WTC11 (cell line): ENCODE measurements around the gene PAMR1. TPM values are rescaled to one million over a fixed set of nuclear protein-coding genes. Genes with fewer than 3 reads are reported as not detected.

Experiments used
- ATAC-seq: fragments of 200-7000 bp; cut with Tn5 transposase; 2 replicates; pipeline ENCODE4 v1.10.0; 2021; ENCODE audit warnings: mild to moderate bottlenecking, moderate library complexity
- CTCF ChIA-PET: fragments of 300-600 bp; sonication (Branson Sonifier 250); formaldehyde crosslinking; loops from one replicate; lab custom pipeline; 2021; ENCODE audit warnings: antibody characterized with exemption; lab: Charles Lee
- POLR2A ChIA-PET: fragments of 350-600 bp; sonication (Branson Sonifier 250); formaldehyde crosslinking; loops from one replicate; lab custom pipeline; 2021; ENCODE audit warnings: antibody characterized with exemption; lab: Charles Lee
- DNase-seq: peaks from one replicate; pipeline ENCODE4 v3.0.0; 2021; ENCODE audit warnings: low spot score
- H3K27ac Mint-ChIP-seq: 2 replicates; pipeline ENCODE4 v1.8.0; 2021; ENCODE audit warnings: mixed read lengths
- H3K27me3 Mint-ChIP-seq: 2 replicates; pipeline ENCODE4 v1.8.0; 2021; ENCODE audit warnings: low read depth, mild to moderate bottlenecking, moderate library complexity, mixed read lengths
- H3K36me3 Mint-ChIP-seq: 2 replicates; pipeline ENCODE4 v1.8.0; 2021; ENCODE audit warnings: mixed read lengths
- H3K4me1 Mint-ChIP-seq: 2 replicates; pipeline ENCODE4 v1.8.0; 2022; ENCODE audit warnings: mixed read lengths
- H3K4me3 Mint-ChIP-seq: 2 replicates; pipeline ENCODE4 v1.8.0; 2021; ENCODE audit warnings: mild to moderate bottlenecking, moderate library complexity, mixed read lengths
- H3K9me3 Mint-ChIP-seq: 2 replicates; pipeline ENCODE4 v1.8.0; 2021; ENCODE audit warnings: mixed read lengths
- AFF4 ChIP-seq: sonication (generic); formaldehyde crosslinking; IDR thresholded peaks from 2 replicates; pipeline ENCODE4 v1.8.1; 2023; ENCODE audit warnings: mild to moderate bottlenecking, missing genetic modification reagents, borderline replicate concordance
- ATF6 ChIP-seq: sonication (generic); formaldehyde crosslinking; IDR thresholded peaks from 2 replicates; pipeline ENCODE4 v1.8.1; 2023; ENCODE audit warnings: mild to moderate bottlenecking, missing genetic modification reagents
- E2F1 ChIP-seq: sonication (generic); formaldehyde crosslinking; IDR thresholded peaks from 2 replicates; pipeline ENCODE4 v1.8.0; 2022; ENCODE audit warnings: mild to moderate bottlenecking, missing genetic modification reagents
- FOXK1 ChIP-seq: sonication (generic); formaldehyde crosslinking; IDR thresholded peaks from 2 replicates; pipeline ENCODE4 v1.8.0; 2022; ENCODE audit warnings: mild to moderate bottlenecking, moderate library complexity, missing genetic modification reagents
- FOXP1 ChIP-seq: sonication (generic); formaldehyde crosslinking; IDR thresholded peaks from 2 replicates; pipeline ENCODE4 v1.8.0; 2022; ENCODE audit warnings: missing genetic modification reagents, mild to moderate bottlenecking, moderate library complexity, borderline replicate concordance
- GTF2I ChIP-seq: fragments of 250-450 bp; sonication (Bioruptor Pico); conservative IDR thresholded peaks from 2 replicates; pipeline ENCODE4 v1.4.0; 2021; ENCODE audit warnings: mild to moderate bottlenecking
- HMGA2 ChIP-seq: fragments of 250-450 bp; sonication (Bioruptor Pico); IDR thresholded peaks from 2 replicates; pipeline ENCODE4 v1.4.0; 2021; ENCODE audit warnings: mild to moderate bottlenecking, moderate library complexity
- MYBL2 ChIP-seq: sonication (generic); formaldehyde crosslinking; IDR thresholded peaks from 2 replicates; pipeline ENCODE4 v1.8.1; 2023; ENCODE audit warnings: mild to moderate bottlenecking, moderate library complexity, missing genetic modification reagents
- RELA ChIP-seq: sonication (generic); formaldehyde crosslinking; IDR thresholded peaks from 2 replicates; pipeline ENCODE4 v1.8.1; 2022; ENCODE audit warnings: missing genetic modification reagents, mild to moderate bottlenecking, borderline replicate concordance
- SMAD3 ChIP-seq: sonication (generic); formaldehyde crosslinking; IDR thresholded peaks from 2 replicates; pipeline ENCODE4 v1.8.0; 2022; ENCODE audit warnings: missing genetic modification reagents, mild to moderate bottlenecking, borderline replicate concordance
- TP53 ChIP-seq: sonication (generic); formaldehyde crosslinking; IDR thresholded peaks from 2 replicates; pipeline ENCODE4 v1.8.1; 2023; ENCODE audit warnings: mild to moderate bottlenecking, missing genetic modification reagents
- ZMAT4 ChIP-seq: fragments of 250-450 bp; sonication (Bioruptor Pico); IDR thresholded peaks from 2 replicates; pipeline ENCODE4 v1.9.0; 2021; ENCODE audit warnings: mild to moderate bottlenecking
- ZNF232 ChIP-seq: sonication (generic); formaldehyde crosslinking; IDR thresholded peaks from 2 replicates; pipeline ENCODE4 v1.8.0; 2022; ENCODE audit warnings: mild to moderate bottlenecking, missing genetic modification reagents
- ZNF423 ChIP-seq: fragments of 250-450 bp; sonication (Bioruptor Pico); IDR thresholded peaks from 2 replicates; pipeline ENCODE4 v2.1.2; 2022; ENCODE audit warnings: mild to moderate bottlenecking, moderate library complexity
- ZNF671 ChIP-seq: fragments of 250-450 bp; sonication (Bioruptor Pico); IDR thresholded peaks from 2 replicates; pipeline ENCODE4 v1.8.0; 2021; ENCODE audit warnings: mild to moderate bottlenecking
- total RNA-seq: library from RNA; stranded (reverse); gene quantifications from 3 replicates; pipeline ENCODE4 v1.2.3, GENCODE V29; 2021
- TF ChIP-seq, protein P1 (sequence below): fragments of 250-450 bp; sonication (Bioruptor Pico); IDR thresholded peaks from 2 replicates; pipeline ENCODE4 v2.1.2; 2022; ENCODE audit warnings: mild to moderate bottlenecking, moderate library complexity
- TF ChIP-seq, protein P2 (sequence below): sonication (generic); formaldehyde crosslinking; IDR thresholded peaks from 2 replicates; pipeline ENCODE4 v1.8.0; 2022; ENCODE audit warnings: mild to moderate bottlenecking, missing genetic modification reagents
- TF ChIP-seq, protein P3 (sequence below): sonication (generic); formaldehyde crosslinking; IDR thresholded peaks from 2 replicates; pipeline ENCODE4 v1.8.1; 2023; ENCODE audit warnings: mild to moderate bottlenecking, missing genetic modification reagents, moderate library complexity
- TF ChIP-seq, protein P4 (sequence below): sonication (generic); formaldehyde crosslinking; IDR thresholded peaks from 2 replicates; pipeline ENCODE4 v1.8.0; 2022; ENCODE audit warnings: mild to moderate bottlenecking, missing genetic modification reagents
- TF ChIP-seq, protein P5 (sequence below): sonication (generic); formaldehyde crosslinking; IDR thresholded peaks from 2 replicates; pipeline ENCODE4 v1.8.1; 2022; ENCODE audit warnings: missing genetic modification reagents, borderline replicate concordance

The PAMR1 gene
- total RNA-seq, 1 experiment from 2014 or later, result 3.2 TPM

- peaks cover 3% of the 10 kb centered on the region; the same call in 1 of the 2 replicates for H3K27me3 Mint-ChIP-seq
These were observed 34.5 kb upstream of the PAMR1 start for GRCh38 chr11:35559949-35560348.

DNA sequence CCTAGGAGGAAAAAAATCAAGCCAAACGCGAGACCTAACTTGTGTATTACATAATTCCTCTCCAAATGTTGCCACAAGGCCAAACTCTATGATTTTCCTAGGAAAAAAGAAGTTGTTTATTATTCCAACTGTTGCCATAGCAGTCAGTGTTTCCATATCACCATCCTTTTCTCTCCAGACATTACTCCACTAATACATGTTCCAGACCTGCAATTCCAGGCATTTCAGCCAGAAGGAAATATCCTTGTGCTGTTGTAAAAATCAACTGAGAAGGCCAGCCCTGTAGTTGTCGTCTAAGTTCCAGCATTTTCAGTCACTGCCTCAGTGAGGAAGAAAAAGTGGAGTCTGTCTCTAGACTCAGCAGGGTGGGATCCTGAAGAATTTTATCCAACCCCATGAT lies 33.1 kb upstream of the PAMR1 start:
- CTCF ChIA-PET, result interaction anchor here (0.6 kb wide), 1 partner anchor 73 kb away, joined by 3 read pairs; no protein-coding TSS in a partner anchor
- TF ChIP-seq MYBL2 (CRISPR knock-in tag), result no peak
- TF ChIP-seq GTF2I (CRISPR knock-in tag), result no peak
- TF ChIP-seq, protein P1, sequence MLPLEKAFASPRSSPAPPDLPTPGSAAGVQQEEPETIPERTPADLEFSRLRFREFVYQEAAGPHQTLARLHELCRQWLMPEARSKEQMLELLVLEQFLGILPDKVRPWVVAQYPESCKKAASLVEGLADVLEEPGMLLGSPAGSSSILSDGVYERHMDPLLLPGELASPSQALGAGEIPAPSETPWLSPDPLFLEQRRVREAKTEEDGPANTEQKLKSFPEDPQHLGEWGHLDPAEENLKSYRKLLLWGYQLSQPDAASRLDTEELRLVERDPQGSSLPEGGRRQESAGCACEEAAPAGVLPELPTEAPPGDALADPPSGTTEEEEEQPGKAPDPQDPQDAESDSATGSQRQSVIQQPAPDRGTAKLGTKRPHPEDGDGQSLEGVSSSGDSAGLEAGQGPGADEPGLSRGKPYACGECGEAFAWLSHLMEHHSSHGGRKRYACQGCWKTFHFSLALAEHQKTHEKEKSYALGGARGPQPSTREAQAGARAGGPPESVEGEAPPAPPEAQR (CRISPR knock-in tag), result no peak
- TF ChIP-seq TP53, result no peak
- TF ChIP-seq AFF4, result no peak
- TF ChIP-seq, protein P2, sequence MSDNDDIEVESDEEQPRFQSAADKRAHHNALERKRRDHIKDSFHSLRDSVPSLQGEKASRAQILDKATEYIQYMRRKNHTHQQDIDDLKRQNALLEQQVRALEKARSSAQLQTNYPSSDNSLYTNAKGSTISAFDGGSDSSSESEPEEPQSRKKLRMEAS (CRISPR knock-in tag), result no peak
- no peak overlapping the region for H3K4me3 Mint-ChIP-seq
- H3K9me3 Mint-ChIP-seq, result no peaks in the 10 kb centered on the region
- ATAC-seq (no peak), DNase-seq (no peak)
- H3K4me1 Mint-ChIP-seq, result peaks cover 28% of the 10 kb centered on the region
- peaks cover 3% of the 10 kb centered on the region; the same call in 1 of the 2 replicates for H3K27me3 Mint-ChIP-seq
- POLR2A ChIA-PET, result no interaction called here
- H3K27ac Mint-ChIP-seq, result no peak overlapping the region
- no peaks in the 10 kb centered on the region for H3K36me3 Mint-ChIP-seq

More at GRCh38 chr11:35559949-35560348, 34.5 kb upstream of the PAMR1 start:
- Mint-ChIP-seq H3K36me3 (no peaks in the 10 kb centered on the region), H3K9me3 (no peaks in the 10 kb centered on the region)
- no peak for TF ChIP-seq E2F1 (CRISPR knock-in tag)
- TF ChIP-seq SMAD3 (CRISPR knock-in tag), result no peak
- TF ChIP-seq FOXP1 (CRISPR knock-in tag), result no peak
- no peak for TF ChIP-seq ZMAT4
- TF ChIP-seq, protein P3, sequence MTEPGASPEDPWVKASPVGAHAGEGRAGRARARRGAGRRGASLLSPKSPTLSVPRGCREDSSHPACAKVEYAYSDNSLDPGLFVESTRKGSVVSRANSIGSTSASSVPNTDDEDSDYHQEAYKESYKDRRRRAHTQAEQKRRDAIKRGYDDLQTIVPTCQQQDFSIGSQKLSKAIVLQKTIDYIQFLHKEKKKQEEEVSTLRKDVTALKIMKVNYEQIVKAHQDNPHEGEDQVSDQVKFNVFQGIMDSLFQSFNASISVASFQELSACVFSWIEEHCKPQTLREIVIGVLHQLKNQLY (CRISPR knock-in tag), result no peak
- no peak for TF ChIP-seq RELA (CRISPR knock-in tag)
- TF ChIP-seq ZNF423 (CRISPR knock-in tag), result no peak
- TF ChIP-seq, protein P4, sequence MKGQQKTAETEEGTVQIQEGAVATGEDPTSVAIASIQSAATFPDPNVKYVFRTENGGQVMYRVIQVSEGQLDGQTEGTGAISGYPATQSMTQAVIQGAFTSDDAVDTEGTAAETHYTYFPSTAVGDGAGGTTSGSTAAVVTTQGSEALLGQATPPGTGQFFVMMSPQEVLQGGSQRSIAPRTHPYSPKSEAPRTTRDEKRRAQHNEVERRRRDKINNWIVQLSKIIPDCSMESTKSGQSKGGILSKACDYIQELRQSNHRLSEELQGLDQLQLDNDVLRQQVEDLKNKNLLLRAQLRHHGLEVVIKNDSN (CRISPR knock-in tag), result no peak
- TF ChIP-seq, protein P5, sequence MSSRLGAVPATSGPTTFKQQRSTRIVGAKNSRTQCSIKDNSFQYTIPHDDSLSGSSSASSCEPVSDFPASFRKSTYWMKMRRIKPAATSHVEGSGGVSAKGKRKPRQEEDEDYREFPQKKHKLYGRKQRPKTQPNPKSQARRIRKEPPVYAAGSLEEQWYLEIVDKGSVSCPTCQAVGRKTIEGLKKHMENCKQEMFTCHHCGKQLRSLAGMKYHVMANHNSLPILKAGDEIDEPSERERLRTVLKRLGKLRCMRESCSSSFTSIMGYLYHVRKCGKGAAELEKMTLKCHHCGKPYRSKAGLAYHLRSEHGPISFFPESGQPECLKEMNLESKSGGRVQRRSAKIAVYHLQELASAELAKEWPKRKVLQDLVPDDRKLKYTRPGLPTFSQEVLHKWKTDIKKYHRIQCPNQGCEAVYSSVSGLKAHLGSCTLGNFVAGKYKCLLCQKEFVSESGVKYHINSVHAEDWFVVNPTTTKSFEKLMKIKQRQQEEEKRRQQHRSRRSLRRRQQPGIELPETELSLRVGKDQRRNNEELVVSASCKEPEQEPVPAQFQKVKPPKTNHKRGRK (CRISPR knock-in tag), result no peak
- TF ChIP-seq ATF6 (CRISPR knock-in tag), result no peak
- TF ChIP-seq ZNF671 (CRISPR knock-in tag), result no peak
- no peak for TF ChIP-seq HMGA2 (CRISPR knock-in tag)
- no peak for TF ChIP-seq FOXK1 (CRISPR knock-in tag)
- TF ChIP-seq ZNF232 (CRISPR knock-in tag), result no peak
- TF ChIP-seq, all 79 proteins: peak for 0
- ATAC-seq, result no peak
- H3K27ac Mint-ChIP-seq, result no peak overlapping the region
- H3K4me1 Mint-ChIP-seq, result peaks cover 18% of the 10 kb centered on the region
- ChIA-PET CTCF (no interaction called here), POLR2A (no interaction called here)
- H3K4me3 Mint-ChIP-seq, result no peak overlapping the region
- DNase-seq, result no peak
